Esophagus muscularis mucosa (tissue), 4 donors: ENCODE data around the gene KCNH4. TPM values are rescaled to one million over a fixed set of nuclear protein-coding genes. Genes with fewer than 3 reads are reported as not detected.
"Not testable (repeated sequence)": the region's sequence is repeated elsewhere in the genome, so short reads cannot be mapped to it uniquely, and the experiment has no call there.

Source experiments
- DNase-seq: peaks from one replicate; pipeline ENCODE4 v3.0.0-alpha.2; 2017; ENCODE audit errors: extremely low spot score
- H3K27ac ChIP-seq, 4 donors: fragments of 200-600 bp; sonication (generic); replicated peaks in 1 of 4; 1 replicate in 3 of 4; 2 replicates in 1 of 4; pipeline ENCODE4 v1.5.1; 2016 to 2019; ENCODE audit warnings: mild to moderate bottlenecking in 1 of 4
- H3K27me3 ChIP-seq, 4 donors: fragments of 200-600 bp; sonication (generic); one replicate each; pipeline versions ENCODE4 v1.5.1 to v1.6.0; 2016 to 2019
- H3K36me3 ChIP-seq, 4 donors: fragments of 200-600 bp; sonication (generic); one replicate each; pipeline ENCODE4 v1.5.1; 2016 to 2019
- H3K4me1 ChIP-seq, 4 donors: fragments of 200-600 bp; sonication (generic); one replicate each; pipeline ENCODE4 v1.5.1; 2016 to 2019
- H3K4me3 ChIP-seq, 4 donors: fragments of 200-600 bp; sonication (generic); 1 replicate in 2 of 4; 2 replicates in 2 of 4; pipeline ENCODE4 v1.5.1; 2016 to 2019; ENCODE audit warnings: mild to moderate bottlenecking in 4 of 4, moderate library complexity in 1 of 4
- H3K9me3 ChIP-seq, 4 donors: fragments of 200-600 bp; sonication (generic); 1 replicate in 3 of 4; 2 replicates in 1 of 4; pipeline ENCODE4 v1.5.1; 2016 to 2019
- CTCF ChIP-seq, 3 experiments: fragments of 200-600 bp in 2 of 3; fragments of 450-650 bp in 1 of 3; sonication (generic) in 2 of 3; IDR thresholded peaks; one replicate each; pipeline ENCODE4 v1.5.1; 2017 to 2019; ENCODE audit warnings: antibody characterized with exemption in 3 of 3, mild to moderate bottlenecking in 2 of 3, moderate library complexity in 1 of 3
- EP300 ChIP-seq: sonication (generic); formaldehyde crosslinking; IDR thresholded peaks from one replicate; pipeline ENCODE4 v1.6.1; 2017; ENCODE audit warnings: antibody characterized with exemption
- POLR2A ChIP-seq: fragments of 450-650 bp; IDR thresholded peaks from one replicate; pipeline ENCODE4 v1.6.1; 2017; ENCODE audit warnings: antibody characterized with exemption, moderate library complexity, mild to moderate bottlenecking, low read depth
- POLR2AphosphoS5 ChIP-seq, 2 donors: sonication (generic); formaldehyde crosslinking; IDR thresholded peaks; one replicate each; pipeline ENCODE4 v1.6.1; 2017; ENCODE audit warnings: antibody characterized with exemption in 2 of 2
- WGBS: methylation state at CpG from one replicate; pipeline ENCODE4 v1.1.5; 2018; 5-methylcytosine and 5-hydroxymethylcytosine counted together
- intact Hi-C: fragments of 100-400 bp; cut with DNase I; formaldehyde crosslinking; loops from one replicate; pipeline ENCODE4 v1.15.1; 2023
- total RNA-seq, 4 donors: library from RNA; depleted of rRNA; stranded (reverse); fragments of >200 nt; gene quantifications; one replicate each; pipeline versions ENCODE4 v1.1.0 to v1.2.1, GENCODE V29; 2016

KCNH4 gene
- total RNA-seq, 4 donors from 2014 or later: 0.17 to 0.42 (median 0.26) TPM

- H3K4me3 ChIP-seq, intact Hi-C loops, H3K27me3 ChIP-seq, H3K9me3 ChIP-seq: not testable (repeated sequence)
- 55% methylated on average over 7 of the region's 9 CpGs for WGBS
- Histone ChIP-seq H3K4me1 (peaks cover 5 to 21% (median 7%) of the 10 kb centered on the region in 4 donors), H3K27ac (peak overlapping the region; percentile 34 to 52 (median 38)), H3K36me3 (peaks cover 62 to 100% (median 96%) of the 10 kb centered on the region in 4 donors)
- peak; percentile 93 for DNase-seq
- peak; percentile 11 to 28 for TF ChIP-seq POLR2AphosphoS5 (IDR thresholded peaks at IDR 0.05)
These were observed 31.0 kb upstream of the KCNH4 start for GRCh38 chr17:42211921-42212341.

- H3K4me3 ChIP-seq: no peak overlapping the region
- peaks cover 5 to 21% (median 7%) of the 10 kb centered on the region in 4 donors for H3K4me1 ChIP-seq
- H3K36me3 ChIP-seq: peaks cover 63 to 100% (median 96%) of the 10 kb centered on the region in 4 donors
- intact Hi-C loops: no loop called here
- 86% methylated on average over 6 of the region's 6 CpGs for WGBS
- H3K27ac ChIP-seq: no peak overlapping the region
- no peaks in the 10 kb centered on the region for H3K9me3 ChIP-seq
- H3K27me3 ChIP-seq: no peaks in the 10 kb centered on the region
- DNase-seq: no peak
- TF ChIP-seq POLR2AphosphoS5 (IDR thresholded peaks at IDR 0.05): no peak
- TF ChIP-seq CTCF (IDR thresholded peaks at IDR 0.05): no peak
- TF ChIP-seq EP300: no peak
- TF ChIP-seq POLR2A: no peak
These were observed 29.1 kb upstream of the KCNH4 start for GRCh38 chr17:42210046-42210445.

- H3K9me3 ChIP-seq, H3K4me3 ChIP-seq, H3K27ac ChIP-seq, H3K27me3 ChIP-seq, intact Hi-C loops, DNase-seq, H3K4me1 ChIP-seq: not testable (repeated sequence)
- 74% methylated on average over 8 of the region's 8 CpGs for WGBS
- H3K36me3 ChIP-seq: peaks cover 66 to 98% (median 96%) of the 10 kb centered on the region in 4 donors
These were observed 25.2 kb upstream of the KCNH4 start for GRCh38 chr17:42206153-42206612.

- intact Hi-C loops: no loop called here
- peaks cover 50 to 89% (median 79%) of the 10 kb centered on the region in 4 donors for H3K36me3 ChIP-seq
- WGBS: 97% methylated on average over 2 of the region's 2 CpGs
- H3K27me3 ChIP-seq: no peaks in the 10 kb centered on the region
- H3K27ac ChIP-seq: no peak overlapping the region
- peaks cover 0 to 5% (median 0%) of the 10 kb centered on the region in 4 donors for H3K4me1 ChIP-seq
- H3K9me3 ChIP-seq: no peaks in the 10 kb centered on the region
- TF ChIP-seq CTCF (IDR thresholded peaks at IDR 0.05) (no peak), EP300 (no peak), POLR2AphosphoS5 (IDR thresholded peaks at IDR 0.05) (no peak), POLR2A (no peak)
- no peak overlapping the region for H3K4me3 ChIP-seq
- DNase-seq: no peak
These were observed 22.4 kb upstream of the KCNH4 start for GRCh38 chr17:42203354-42203753.

- Histone ChIP-seq H3K9me3 (no peaks in the 10 kb centered on the region), H3K27ac (peak overlapping the region in 1 of 4 donors; percentile 39), H3K4me3 (no peak overlapping the region), H3K36me3 (peaks cover 44 to 83% (median 73%) of the 10 kb centered on the region in 4 donors), H3K27me3 (no peaks in the 10 kb centered on the region), H3K4me1 (peaks cover 0 to 5% (median 0%) of the 10 kb centered on the region in 4 donors)
- no peak for DNase-seq
- 94% methylated on average over 5 of the region's 5 CpGs for WGBS
- no peak for TF ChIP-seq EP300
- TF ChIP-seq POLR2A: no peak
- TF ChIP-seq CTCF (IDR thresholded peaks at IDR 0.05): no peak
- TF ChIP-seq POLR2AphosphoS5 (IDR thresholded peaks at IDR 0.05): no peak
- intact Hi-C loops: no loop called here
These were observed 21.8 kb upstream of the KCNH4 start for GRCh38 chr17:42202696-42203095.

GRCh38 chr17:42202159-42202558, 21.2 kb upstream of the KCNH4 start:
- peak; percentile 53 for DNase-seq
- H3K27me3 ChIP-seq: no peaks in the 10 kb centered on the region
- peaks cover 39 to 78% (median 67%) of the 10 kb centered on the region in 4 donors for H3K36me3 ChIP-seq
- H3K4me3 ChIP-seq: no peak overlapping the region
- intact Hi-C loops: no loop called here
- H3K9me3 ChIP-seq: no peaks in the 10 kb centered on the region
- 95% methylated on average over 2 of the region's 6 CpGs for WGBS
- H3K27ac ChIP-seq: peak overlapping the region in 1 of 4 donors; percentile 39
- TF ChIP-seq POLR2A (no peak), CTCF (IDR thresholded peaks at IDR 0.05) (no peak), EP300 (no peak), POLR2AphosphoS5 (IDR thresholded peaks at IDR 0.05) (no peak)
- H3K4me1 ChIP-seq: peaks cover 0 to 5% (median 0%) of the 10 kb centered on the region in 4 donors
